ENCODE measurements around the gene SLC25A42.

SLC25A42 gene

GRCh38 chr19:19025861-19026260 lies 37.9 kb upstream of the SLC25A42 start:
- TF ChIP-seq EZH2 (optimal IDR thresholded peaks at IDR 0.05; ENCODE audit: low read depth, low read length) (no peak), EZH2phosphoT487 (IDR thresholded peaks at IDR 0.05; ENCODE audit: low read length) (no peak)
- no peak for DNase-seq
- Histone ChIP-seq H3K9me3 (replicated peaks; ENCODE audit: insufficient read depth, low read length) (no peaks in the 10 kb centered on the region), H2AFZ (ENCODE audit: low read length) (no peak overlapping the region), H3K79me2 (ENCODE audit: low read length) (peaks cover 91% of the 10 kb centered on the region), H3K36me3 (replicated peaks; ENCODE audit: insufficient read depth, low read length) (peaks cover 10% of the 10 kb centered on the region), H3K4me3 (ENCODE audit: low read length) (no peak overlapping the region), H3K9me2 (replicated peaks; ENCODE audit: insufficient read depth, low read length) (no peaks in the 10 kb centered on the region), H3K27me3 (replicated peaks; ENCODE audit: insufficient read depth, low read length) (no peaks in the 10 kb centered on the region), H3K9ac (ENCODE audit: low read length) (no peak overlapping the region), H3K27ac (ENCODE audit: low read length) (no peak overlapping the region), H4K20me1 (ENCODE audit: insufficient read depth, low read length) (peaks cover 5% of the 10 kb centered on the region; the same call in 1 of the 2 replicates), H3K4me2 (ENCODE audit: low read depth, low read length) (no peak overlapping the region), H3K4me1 (ENCODE audit: low read length) (no peaks in the 10 kb centered on the region), H3F3A (ENCODE audit: insufficient read depth, low read length) (no peaks in the 10 kb centered on the region)

DNA sequence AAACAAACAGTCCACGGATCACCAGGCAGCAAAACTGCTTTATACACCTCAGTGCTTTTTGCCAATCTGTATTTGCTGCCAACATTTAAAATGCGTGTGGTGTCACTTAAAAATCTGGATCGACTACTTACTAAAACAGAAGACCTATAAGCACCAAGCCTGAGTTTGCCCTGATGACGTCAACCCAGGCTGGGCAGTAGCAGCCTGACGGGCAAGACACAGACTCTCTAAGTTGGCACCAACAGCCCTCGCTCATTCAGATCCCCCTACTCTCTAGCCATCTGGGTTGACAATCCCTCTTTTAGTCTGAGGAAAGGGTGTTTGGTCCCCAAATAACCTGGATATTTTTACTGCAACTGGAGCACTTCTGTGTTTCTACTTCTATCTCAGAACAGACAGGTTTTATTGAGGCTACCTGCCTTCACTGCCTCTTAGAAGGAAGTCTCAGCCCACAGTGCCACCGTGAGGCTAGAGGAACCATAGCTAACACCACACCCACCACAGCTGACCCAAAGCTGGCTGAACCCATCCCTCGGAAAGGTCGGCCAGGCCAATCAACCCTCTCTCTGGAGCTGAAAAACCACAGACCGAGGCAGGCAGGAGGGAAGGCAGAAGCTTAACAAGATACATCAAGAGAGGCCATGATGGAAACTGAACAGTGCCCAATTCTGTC lies 37.4 kb upstream of the SLC25A42 start:
- Histone ChIP-seq H2AFZ (ENCODE audit: low read length) (no peak overlapping the region), H3K4me3 (ENCODE audit: low read length) (no peak overlapping the region), H3F3A (ENCODE audit: insufficient read depth, low read length) (no peaks in the 10 kb centered on the region), H3K27me3 (replicated peaks; ENCODE audit: insufficient read depth, low read length) (no peaks in the 10 kb centered on the region), H3K9me2 (replicated peaks; ENCODE audit: insufficient read depth, low read length) (no peaks in the 10 kb centered on the region), H4K20me1 (ENCODE audit: insufficient read depth, low read length) (peaks cover 5% of the 10 kb centered on the region; the same call in 1 of the 2 replicates), H3K9ac (ENCODE audit: low read length) (no peak overlapping the region), H3K27ac (ENCODE audit: low read length) (no peak overlapping the region), H3K79me2 (ENCODE audit: low read length) (peaks cover 92% of the 10 kb centered on the region), H3K9me3 (replicated peaks; ENCODE audit: insufficient read depth, low read length) (no peaks in the 10 kb centered on the region), H3K4me2 (ENCODE audit: low read depth, low read length) (no peak overlapping the region), H3K4me1 (ENCODE audit: low read length) (no peaks in the 10 kb centered on the region), H3K36me3 (replicated peaks; ENCODE audit: insufficient read depth, low read length) (peaks cover 10% of the 10 kb centered on the region)
- no peak for DNase-seq
- TF ChIP-seq EZH2phosphoT487 (IDR thresholded peaks at IDR 0.05; ENCODE audit: low read length) (no peak), CTCF (IDR thresholded peaks at IDR 0.05; ENCODE audit: low read length) (peak; percentile 10; the same call in 1 of the 2 replicates)

GRCh38 chr19:19027228-19027627 lies 36.6 kb upstream of the SLC25A42 start:
- Histone ChIP-seq H3K27me3 (replicated peaks; ENCODE audit: insufficient read depth, low read length) (no peaks in the 10 kb centered on the region), H3K4me3 (ENCODE audit: low read length) (no peak overlapping the region), H4K20me1 (ENCODE audit: insufficient read depth, low read length) (peaks cover 5% of the 10 kb centered on the region; the same call in 1 of the 2 replicates), H3K9me3 (replicated peaks; ENCODE audit: insufficient read depth, low read length) (no peaks in the 10 kb centered on the region), H3K9me2 (replicated peaks; ENCODE audit: insufficient read depth, low read length) (no peaks in the 10 kb centered on the region), H3K4me1 (ENCODE audit: low read length) (no peaks in the 10 kb centered on the region), H3K27ac (ENCODE audit: low read length) (no peak overlapping the region), H3F3A (ENCODE audit: insufficient read depth, low read length) (no peaks in the 10 kb centered on the region), H3K79me2 (ENCODE audit: low read length) (peaks cover 95% of the 10 kb centered on the region), H3K36me3 (replicated peaks; ENCODE audit: insufficient read depth, low read length) (peaks cover 10% of the 10 kb centered on the region), H2AFZ (ENCODE audit: low read length) (no peak overlapping the region), H3K4me2 (ENCODE audit: low read depth, low read length) (no peak overlapping the region), H3K9ac (ENCODE audit: low read length) (no peak overlapping the region)
- TF ChIP-seq EZH2phosphoT487 (IDR thresholded peaks at IDR 0.05; ENCODE audit: low read length) (no peak), CTCF (IDR thresholded peaks at IDR 0.05; ENCODE audit: low read length) (no peak), EZH2 (optimal IDR thresholded peaks at IDR 0.05; ENCODE audit: low read depth, low read length) (no peak)
- DNase-seq, result no peak

DNA sequence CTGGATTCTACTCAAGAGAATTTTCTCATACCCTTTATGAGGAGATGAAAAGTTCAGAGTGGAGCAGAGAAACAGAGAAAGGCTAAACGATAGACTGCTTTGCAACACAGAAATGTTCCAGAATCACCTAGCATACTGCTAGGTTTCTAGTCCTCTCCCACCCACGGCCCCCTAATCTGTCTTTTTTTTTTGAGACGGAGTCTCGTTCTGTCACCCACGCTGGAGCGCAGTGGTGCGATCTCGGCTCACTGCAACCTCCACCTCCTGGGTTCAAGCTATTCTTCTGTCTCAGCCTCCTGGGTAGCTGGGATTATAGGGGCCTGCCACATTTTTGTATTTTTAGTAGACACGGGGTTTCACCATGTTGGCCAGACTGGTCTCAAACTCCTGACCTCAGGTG lies 35.3 kb upstream of the SLC25A42 start:
- H2AFZ ChIP-seq (ENCODE audit: low read length), result no peak overlapping the region
- no peaks in the 10 kb centered on the region for H3K27me3 ChIP-seq (replicated peaks; ENCODE audit: insufficient read depth, low read length)
- DNase-seq, result no peak
- no peak for TF ChIP-seq EZH2 (optimal IDR thresholded peaks at IDR 0.05; ENCODE audit: low read depth, low read length)
- TF ChIP-seq EZH2phosphoT487 (IDR thresholded peaks at IDR 0.05; ENCODE audit: low read length), result no peak
- no peak for TF ChIP-seq CTCF (IDR thresholded peaks at IDR 0.05; ENCODE audit: low read length)
- H3K79me2 ChIP-seq (ENCODE audit: low read length), result peaks cover 91% of the 10 kb centered on the region
- no peaks in the 10 kb centered on the region for H3K9me3 ChIP-seq (replicated peaks; ENCODE audit: insufficient read depth, low read length)
- peaks cover 10% of the 10 kb centered on the region for H3K36me3 ChIP-seq (replicated peaks; ENCODE audit: insufficient read depth, low read length)
- H3K9ac ChIP-seq (ENCODE audit: low read length), result no peak overlapping the region
- no peak overlapping the region for H3K4me3 ChIP-seq (ENCODE audit: low read length)
- no peaks in the 10 kb centered on the region for H3K9me2 ChIP-seq (replicated peaks; ENCODE audit: insufficient read depth, low read length)
- peaks cover 3% of the 10 kb centered on the region; the same call in 1 of the 2 replicates for H3K4me1 ChIP-seq (ENCODE audit: low read length)
- H4K20me1 ChIP-seq (ENCODE audit: insufficient read depth, low read length), result peaks cover 5% of the 10 kb centered on the region; the same call in 1 of the 2 replicates
- no peaks in the 10 kb centered on the region for H3F3A ChIP-seq (ENCODE audit: insufficient read depth, low read length)
- H3K27ac ChIP-seq (ENCODE audit: low read length), result no peak overlapping the region
- H3K4me2 ChIP-seq (ENCODE audit: low read depth, low read length), result no peak overlapping the region
